ENCODE measurements around the gene PDIA5. TPM values are rescaled to one million over a fixed set of nuclear protein-coding genes. Genes with fewer than 3 reads are reported as not detected.

Gene PDIA5
- total and polyA plus RNA-seq, 2 donors (not counting 1 experiment from before 2014, with no cell fraction given): 2.6 to 3.8 TPM

GRCh38 chr3:123113889-123114450 lies 47.1 kb downstream of the PDIA5 start:
- ChIA-PET POLR2A (no interaction called here), CTCF (interaction anchor here (0.9 kb wide), 1 partner anchor 172 kb away, joined by 3 read pairs; no protein-coding TSS in a partner anchor)
- H3K27me3 ChIP-seq (replicated peaks in 1 of 4; ENCODE audit: control extremely low read depth in 1 of 4, control insufficient read depth in 3 of 4, insufficient read depth in 4 of 4, low read length in 3 of 4): no peaks in the 10 kb centered on the region
- H3K4me2 ChIP-seq (replicated peaks; ENCODE audit: low read depth, low read length, poor library complexity, severe bottlenecking): no peak overlapping the region
- DNase-seq: no peak
- no peak for TF ChIP-seq CTCF (IDR thresholded peaks at IDR 0.05)
- TF ChIP-seq EZH2 (IDR thresholded peaks at IDR 0.05; ENCODE audit: borderline replicate concordance, insufficient read depth, low read depth, low read length, poor library complexity, severe bottlenecking): no peak
- H3K27ac ChIP-seq (ENCODE audit: low read length in 2 of 2): no peak overlapping the region
- no peak overlapping the region for H3K4me3 ChIP-seq (ENCODE audit: control extremely low read depth in 1 of 5, extremely low read depth in 1 of 5, insufficient read depth in 1 of 5, low read depth in 2 of 5, low read length in 4 of 5)
- H3K79me2 ChIP-seq (ENCODE audit: control insufficient read depth, insufficient read depth, low read length): no peaks in the 10 kb centered on the region
- H3K27me3 Mint-ChIP-seq: no peaks in the 10 kb centered on the region
- H3K9ac ChIP-seq (ENCODE audit: low read length): no peak overlapping the region
- peak overlapping the region; percentile 41 for H3K27ac Mint-ChIP-seq
- peaks cover 0 to 3% of the 10 kb centered on the region in 2 experiments for H3K36me3 ChIP-seq (replicated peaks in 1 of 2; ENCODE audit: control extremely low read depth in 1 of 2, control insufficient read depth in 1 of 2, extremely low read depth in 1 of 2, insufficient read depth in 2 of 2, low read length in 1 of 2)
- no peaks in the 10 kb centered on the region for H3K9me3 ChIP-seq (ENCODE audit: control extremely low read depth in 1 of 3, control insufficient read depth in 2 of 3, insufficient read depth in 1 of 3, low read length in 2 of 3)
- H3K9me3 Mint-ChIP-seq (ENCODE audit: insufficient read depth): no peaks in the 10 kb centered on the region
- no peaks in the 10 kb centered on the region for H4K20me1 ChIP-seq (ENCODE audit: control insufficient read depth, insufficient read depth, low read length, poor library complexity, severe bottlenecking)
- no peak overlapping the region for H2AFZ ChIP-seq (ENCODE audit: insufficient read depth, low read depth, low read length, poor library complexity, severe bottlenecking)
- H3K4me1 ChIP-seq (ENCODE audit: control insufficient read depth in 2 of 2, insufficient read depth in 2 of 2, low read length in 2 of 2): peaks cover 45 to 47% of the 10 kb centered on the region in 2 donors
- intact Hi-C loops (cut with micrococcal nuclease): no loop called here
- no peak overlapping the region for H3K4me3 Mint-ChIP-seq
- 23% methylated on average over 3 of the region's 5 CpGs for WGBS (ENCODE audit: insufficient coverage)
- H3K4me1 Mint-ChIP-seq: peaks cover 45% of the 10 kb centered on the region
- no peak for ATAC-seq (ENCODE audit: low read depth)

GRCh38 chr3:123116116-123116515 lies 49.3 kb downstream of the PDIA5 start:
- WGBS (ENCODE audit: insufficient coverage): 100% methylated on average over 10 of the region's 10 CpGs
- POLR2A ChIA-PET: no interaction called here

More at GRCh38 chr3:123116116-123116515, 49.3 kb downstream of the PDIA5 start:
- Mint-ChIP-seq H3K27ac (no peak overlapping the region), H3K27me3 (no peaks in the 10 kb centered on the region), H3K4me3 (no peak overlapping the region), H3K4me1 (peaks cover 32% of the 10 kb centered on the region), H3K9me3 (ENCODE audit: insufficient read depth) (no peaks in the 10 kb centered on the region)
- ATAC-seq (ENCODE audit: low read depth) (no peak), DNase-seq (no peak)
- Histone ChIP-seq H4K20me1 (ENCODE audit: control insufficient read depth, insufficient read depth, low read length, poor library complexity, severe bottlenecking) (no peaks in the 10 kb centered on the region), H2AFZ (ENCODE audit: insufficient read depth, low read depth, low read length, poor library complexity, severe bottlenecking) (no peak overlapping the region), H3K9ac (ENCODE audit: low read length) (no peak overlapping the region), H3K4me2 (replicated peaks; ENCODE audit: low read depth, low read length, poor library complexity, severe bottlenecking) (no peak overlapping the region), H3K4me3 (ENCODE audit: control extremely low read depth in 1 of 5, extremely low read depth in 1 of 5, insufficient read depth in 1 of 5, low read depth in 2 of 5, low read length in 4 of 5) (no peak overlapping the region), H3K27me3 (replicated peaks in 1 of 4; ENCODE audit: control extremely low read depth in 1 of 4, control insufficient read depth in 3 of 4, insufficient read depth in 4 of 4, low read length in 3 of 4) (no peaks in the 10 kb centered on the region), H3K9me3 (ENCODE audit: control extremely low read depth in 1 of 3, control insufficient read depth in 2 of 3, insufficient read depth in 1 of 3, low read length in 2 of 3) (no peaks in the 10 kb centered on the region), H3K79me2 (ENCODE audit: control insufficient read depth, insufficient read depth, low read length) (no peaks in the 10 kb centered on the region), H3K4me1 (ENCODE audit: control insufficient read depth in 2 of 2, insufficient read depth in 2 of 2, low read length in 2 of 2) (peaks cover 34 to 37% of the 10 kb centered on the region in 2 donors), H3K27ac (ENCODE audit: low read length in 2 of 2) (no peak overlapping the region), H3K36me3 (replicated peaks in 1 of 2; ENCODE audit: control extremely low read depth in 1 of 2, control insufficient read depth in 1 of 2, extremely low read depth in 1 of 2, insufficient read depth in 2 of 2, low read length in 1 of 2) (peaks cover 0 to 11% of the 10 kb centered on the region in 2 experiments)
- intact Hi-C loops (cut with micrococcal nuclease): no loop called here
- no peak for TF ChIP-seq CTCF (IDR thresholded peaks at IDR 0.05)
- no peak for TF ChIP-seq EZH2 (IDR thresholded peaks at IDR 0.05; ENCODE audit: borderline replicate concordance, insufficient read depth, low read depth, low read length, poor library complexity, severe bottlenecking)
- CTCF ChIA-PET: no interaction called here
